Type B pancreatic cell (in vitro differentiated cells): ENCODE measurements around the gene CYTH1. TPM values are rescaled to one million over a fixed set of nuclear protein-coding genes. Genes with fewer than 3 reads are reported as not detected.

ENCODE experiments used
- DNase-seq: peaks from one replicate; pipeline ENCODE4 v3.0.0; 2021; ENCODE audit warnings: mixed read lengths; ENCODE audit not compliant: unreplicated experiment; ENCODE audit errors: extremely low spot score
- H3K27ac Mint-ChIP-seq: 2 replicates; pipeline ENCODE4 v1.8.0; 2021; ENCODE audit warnings: mild to moderate bottlenecking, mixed read lengths
- H3K27me3 Mint-ChIP-seq: 2 replicates; pipeline ENCODE4 v1.8.0; 2021; ENCODE audit warnings: mixed read lengths
- H3K36me3 Mint-ChIP-seq: 2 replicates; pipeline ENCODE4 v1.8.0; 2021; ENCODE audit warnings: mixed read lengths
- H3K4me1 Mint-ChIP-seq: one replicate; pipeline ENCODE4 v1.8.0; 2021; ENCODE audit warnings: mixed read lengths; ENCODE audit not compliant: unreplicated experiment
- H3K4me3 Mint-ChIP-seq: 2 replicates; pipeline ENCODE4 v1.8.0; 2021; ENCODE audit warnings: mild to moderate bottlenecking, mixed read lengths
- H3K9me3 Mint-ChIP-seq: 2 replicates; pipeline ENCODE4 v1.8.0; 2021; ENCODE audit warnings: mixed read lengths
- total RNA-seq: library from RNA; stranded (reverse); gene quantifications from 2 replicates; pipeline ENCODE4 v1.2.1, GENCODE V29; 2021; ENCODE audit warnings: low replicate concordance
- TF ChIP-seq, protein P1 (sequence below): fragments of 200-600 bp; sonication (generic); conservative IDR thresholded peaks from 2 replicates; pipeline ENCODE4 v1.5.0; 2021; ENCODE audit warnings: antibody characterized with exemption, mild to moderate bottlenecking

CYTH1 gene
- total RNA-seq, 1 donor from 2014 or later = 30.3 TPM

GRCh38 chr17:78787444-78787843 is 5.4 kb upstream of the CYTH1 start:
- peaks cover 28% of the 10 kb centered on the region for H3K4me1 Mint-ChIP-seq
- TF ChIP-seq, protein P1, sequence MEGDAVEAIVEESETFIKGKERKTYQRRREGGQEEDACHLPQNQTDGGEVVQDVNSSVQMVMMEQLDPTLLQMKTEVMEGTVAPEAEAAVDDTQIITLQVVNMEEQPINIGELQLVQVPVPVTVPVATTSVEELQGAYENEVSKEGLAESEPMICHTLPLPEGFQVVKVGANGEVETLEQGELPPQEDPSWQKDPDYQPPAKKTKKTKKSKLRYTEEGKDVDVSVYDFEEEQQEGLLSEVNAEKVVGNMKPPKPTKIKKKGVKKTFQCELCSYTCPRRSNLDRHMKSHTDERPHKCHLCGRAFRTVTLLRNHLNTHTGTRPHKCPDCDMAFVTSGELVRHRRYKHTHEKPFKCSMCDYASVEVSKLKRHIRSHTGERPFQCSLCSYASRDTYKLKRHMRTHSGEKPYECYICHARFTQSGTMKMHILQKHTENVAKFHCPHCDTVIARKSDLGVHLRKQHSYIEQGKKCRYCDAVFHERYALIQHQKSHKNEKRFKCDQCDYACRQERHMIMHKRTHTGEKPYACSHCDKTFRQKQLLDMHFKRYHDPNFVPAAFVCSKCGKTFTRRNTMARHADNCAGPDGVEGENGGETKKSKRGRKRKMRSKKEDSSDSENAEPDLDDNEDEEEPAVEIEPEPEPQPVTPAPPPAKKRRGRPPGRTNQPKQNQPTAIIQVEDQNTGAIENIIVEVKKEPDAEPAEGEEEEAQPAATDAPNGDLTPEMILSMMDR = no peak
- H3K36me3 Mint-ChIP-seq = peaks cover 10% of the 10 kb centered on the region
- no peaks in the 10 kb centered on the region for H3K9me3 Mint-ChIP-seq
- no peaks in the 10 kb centered on the region for H3K27me3 Mint-ChIP-seq
- H3K4me3 Mint-ChIP-seq = no peak overlapping the region
- no peak for DNase-seq
- H3K27ac Mint-ChIP-seq = no peak overlapping the region

- H3K36me3 Mint-ChIP-seq = peaks cover 5% of the 10 kb centered on the region
- H3K27me3 Mint-ChIP-seq = no peaks in the 10 kb centered on the region
- no peaks in the 10 kb centered on the region for H3K9me3 Mint-ChIP-seq
- no peak overlapping the region for H3K4me3 Mint-ChIP-seq
- peaks cover 14% of the 10 kb centered on the region for H3K4me1 Mint-ChIP-seq
- H3K27ac Mint-ChIP-seq = no peak overlapping the region
- TF ChIP-seq, protein P1 = no peak
- no peak for DNase-seq
These were observed 3.6 kb upstream of the CYTH1 start for GRCh38 chr17:78785663-78786057.

DNA sequence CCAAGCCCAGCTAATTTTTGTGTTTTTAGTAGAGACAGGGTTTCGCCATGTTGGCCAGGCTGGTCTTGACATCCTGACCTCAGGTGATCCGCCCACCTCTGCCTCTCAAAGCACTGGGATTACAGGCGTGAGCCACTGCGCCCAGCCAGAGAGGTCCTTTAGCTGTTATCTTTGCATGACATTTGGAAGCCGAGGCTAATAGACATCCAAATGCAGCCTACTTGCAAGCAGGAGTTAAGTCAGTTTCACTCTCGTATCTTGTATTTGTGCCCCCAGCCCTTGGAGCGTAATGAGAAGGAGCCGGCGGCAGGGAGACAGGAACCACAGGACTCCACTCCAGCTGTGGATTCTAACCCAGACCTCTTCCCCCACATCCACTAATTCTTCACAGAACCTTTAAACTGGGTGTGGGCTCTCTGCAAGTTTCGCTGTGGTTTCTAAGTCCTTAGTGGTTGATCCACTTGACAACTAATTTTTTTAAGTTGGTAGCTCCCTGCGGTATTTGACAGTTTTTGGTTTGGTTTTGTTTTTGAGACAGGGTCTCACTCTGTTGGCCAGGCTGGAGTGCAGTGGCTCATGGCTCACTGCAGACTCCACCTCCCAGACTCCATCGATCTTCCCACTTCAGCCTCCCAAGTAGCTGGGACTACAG is 3.1 kb upstream of the CYTH1 start:
- Mint-ChIP-seq H3K4me3 (no peak overlapping the region), H3K4me1 (peaks cover 16% of the 10 kb centered on the region), H3K27ac (peak overlapping the region; percentile 18), H3K27me3 (no peaks in the 10 kb centered on the region), H3K36me3 (peaks cover 5% of the 10 kb centered on the region), H3K9me3 (no peaks in the 10 kb centered on the region)
- TF ChIP-seq, protein P1 = no peak
- DNase-seq = no peak

DNA sequence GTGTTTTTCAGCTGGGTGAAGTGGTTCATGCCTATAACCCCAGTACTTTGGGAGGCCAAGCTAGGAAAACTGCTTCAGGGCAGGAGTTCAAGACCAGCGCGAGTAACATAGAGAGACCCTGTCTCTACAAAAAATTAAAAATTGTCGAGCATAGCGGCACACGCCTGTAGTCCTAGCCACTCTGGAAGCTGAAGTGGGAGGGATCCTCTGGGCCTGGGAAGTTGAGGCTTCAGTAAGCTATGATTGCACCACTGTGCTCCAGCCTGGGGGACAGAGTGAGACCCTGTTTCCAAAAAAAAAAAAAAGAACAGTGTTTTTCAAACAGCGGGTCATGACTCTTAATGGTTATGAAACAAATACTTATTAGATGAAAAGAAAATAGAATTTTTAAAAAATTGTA is 2.3 kb upstream of the CYTH1 start:
- DNase-seq = no peak
- no peaks in the 10 kb centered on the region for H3K27me3 Mint-ChIP-seq
- H3K36me3 Mint-ChIP-seq = peaks cover 5% of the 10 kb centered on the region
- peak overlapping the region; percentile 76 for H3K4me3 Mint-ChIP-seq
- peaks cover 18% of the 10 kb centered on the region for H3K4me1 Mint-ChIP-seq
- H3K9me3 Mint-ChIP-seq = no peaks in the 10 kb centered on the region
- H3K27ac Mint-ChIP-seq = peak overlapping the region; percentile 87
- TF ChIP-seq, protein P1 = no peak

- peaks cover 19% of the 10 kb centered on the region for H3K4me1 Mint-ChIP-seq
- H3K4me3 Mint-ChIP-seq = peak overlapping the region; percentile 76
- TF ChIP-seq, protein P1 = no peak
- H3K9me3 Mint-ChIP-seq = no peaks in the 10 kb centered on the region
- no peak for DNase-seq
- no peaks in the 10 kb centered on the region for H3K27me3 Mint-ChIP-seq
- peak overlapping the region; percentile 87 for H3K27ac Mint-ChIP-seq
- peaks cover 5% of the 10 kb centered on the region for H3K36me3 Mint-ChIP-seq
These were observed 1.7 kb upstream of the CYTH1 start for GRCh38 chr17:78783711-78784324.
